ENCODE data around the gene EHMT1.

- TF ChIP-seq JUNB (IDR thresholded peaks at IDR 0.05; ENCODE audit: unreplicated experiment) (no peak), CTCF (conservative IDR thresholded peaks at IDR 0.05; ENCODE audit: low read depth in 2 of 2) (no peak), NANOG (IDR thresholded peaks at IDR 0.05; ENCODE audit: borderline replicate concordance) (no peak), EZH2 (IDR thresholded peaks at IDR 0.05; ENCODE audit: low read depth, unreplicated experiment) (no peak)
These were observed 99.0 kb downstream of the EHMT1 start for GRCh38 chr9:137717776-137718327.
